ENCODE measurements around the gene CPD. TPM values are rescaled to one million over a fixed set of nuclear protein-coding genes. Genes with fewer than 3 reads are reported as not detected.
A peak's percentile ranks its signal among the peaks of the same experiment; 100 is the strongest.
"Not testable (repeated sequence)": the region's sequence is repeated elsewhere in the genome, so short reads cannot be mapped to it uniquely, and the experiment has no call there.

CPD gene
- total and polyA plus RNA-seq, 5 donors from 2014 or later: 6.5 to 40.2 (median 8.5) TPM

DNA sequence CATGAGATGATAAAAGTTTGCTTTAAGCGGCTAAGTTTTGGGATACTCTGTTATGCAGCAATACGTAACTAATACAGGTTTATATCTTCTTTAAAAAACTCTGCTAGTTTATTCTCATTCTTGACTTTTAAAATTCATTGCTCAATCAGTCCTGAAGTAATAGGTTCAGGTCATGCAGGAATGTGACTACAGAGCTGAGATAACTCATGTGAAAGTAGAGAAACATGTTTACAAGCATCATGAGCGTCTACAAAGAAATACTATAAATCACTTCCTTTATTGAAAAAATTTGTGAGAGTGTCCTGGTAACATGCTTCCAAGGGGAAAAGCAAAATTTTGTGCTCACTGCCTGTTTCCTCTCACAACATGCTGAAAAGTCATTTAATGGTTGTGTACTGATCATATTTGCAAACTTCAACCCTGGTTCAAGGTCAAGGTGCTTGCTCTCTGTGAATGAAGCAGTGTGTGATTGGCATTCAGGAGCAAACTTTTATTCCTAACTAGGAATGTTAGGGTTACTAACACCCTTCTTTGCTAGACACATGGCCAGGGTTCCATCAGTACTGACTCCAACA is 32.4 kb upstream of the CPD start:
- H3K36me3 ChIP-seq (ENCODE audit: control insufficient read depth, insufficient read depth, low read length): no peaks in the 10 kb centered on the region
- no peaks in the 10 kb centered on the region for H3K4me1 ChIP-seq (ENCODE audit: control insufficient read depth, insufficient read depth, low read length, poor library complexity, severe bottlenecking)
- no peak overlapping the region for H3K27ac Mint-ChIP-seq
- no peaks in the 10 kb centered on the region for H3K9me3 ChIP-seq (ENCODE audit: control insufficient read depth in 2 of 2, low read length in 2 of 2)
- peaks cover 5% of the 10 kb centered on the region for H3K27me3 Mint-ChIP-seq
- no peak overlapping the region for H3K27ac ChIP-seq (ENCODE audit: insufficient read depth, low read length, poor library complexity, severe bottlenecking)
- no peaks in the 10 kb centered on the region for H3K36me3 Mint-ChIP-seq
- H3K27me3 ChIP-seq (ENCODE audit: control insufficient read depth, insufficient read depth, low read length): no peaks in the 10 kb centered on the region
- no peak overlapping the region for H3K4me3 ChIP-seq (ENCODE audit: low read depth, low read length)
- no peaks in the 10 kb centered on the region for H3K4me1 Mint-ChIP-seq
- no peak for DNase-seq
- no peaks in the 10 kb centered on the region for H3K9me3 Mint-ChIP-seq
- ATAC-seq (ENCODE audit: low read depth in 2 of 2): no peak
- no peak overlapping the region for H3K4me3 Mint-ChIP-seq

DNA sequence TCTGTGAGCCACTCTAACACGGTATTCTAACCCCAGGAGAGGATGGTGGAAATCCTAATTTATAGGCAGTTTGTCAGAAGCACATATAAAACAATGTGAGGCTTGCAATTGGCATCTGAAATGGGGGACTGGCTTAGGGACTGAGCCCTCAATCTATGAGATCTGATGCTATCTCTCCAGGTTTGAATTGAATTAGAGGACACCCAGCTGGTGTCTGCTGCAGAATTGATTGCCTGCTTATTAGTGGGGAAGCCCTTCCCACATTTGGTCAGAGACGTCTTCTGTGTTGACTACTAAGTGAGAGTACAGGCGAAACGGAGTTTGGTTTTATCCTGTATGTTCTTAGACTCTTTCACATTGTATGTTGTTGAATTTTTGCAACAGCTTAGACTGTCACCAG is 31.2 kb upstream of the CPD start:
- peaks cover 0 to 3% (median 0%) of the 10 kb centered on the region in 7 donors for H3K9me3 Mint-ChIP-seq
- no peak overlapping the region for H3K4me3 ChIP-seq (ENCODE audit: low read depth, low read length)
- peaks cover 5% of the 10 kb centered on the region for H3K27me3 Mint-ChIP-seq

DNA sequence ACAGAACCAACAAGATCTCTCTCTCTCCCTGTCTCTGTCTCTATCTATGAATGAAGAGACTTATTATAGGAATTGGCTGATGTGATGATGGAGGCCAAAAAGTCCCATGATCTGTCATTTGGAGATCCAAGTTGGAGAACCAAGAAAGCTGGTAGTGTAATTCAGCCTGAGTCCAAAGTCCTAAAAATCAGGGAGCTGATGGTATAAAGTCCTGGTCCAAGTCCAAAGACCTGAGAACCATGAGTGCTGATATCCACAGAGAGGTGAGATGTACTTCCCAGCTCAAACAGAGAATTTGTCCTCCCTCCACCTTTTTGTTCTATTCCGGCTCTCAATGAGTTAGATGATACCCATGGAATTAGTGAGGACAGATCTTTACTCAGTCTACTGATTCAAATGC is 29.5 kb upstream of the CPD start:
- peaks cover 0 to 3% (median 0%) of the 10 kb centered on the region in 7 donors for H3K9me3 Mint-ChIP-seq
- no peaks in the 10 kb centered on the region for H3K36me3 Mint-ChIP-seq
- no peak overlapping the region for H3K4me3 ChIP-seq (ENCODE audit: low read depth, low read length)
- H3K27ac Mint-ChIP-seq: no peak overlapping the region
- no peaks in the 10 kb centered on the region for H3K27me3 ChIP-seq (ENCODE audit: control insufficient read depth, insufficient read depth, low read length)
- H3K4me1 Mint-ChIP-seq: peaks cover 0 to 2% (median 0%) of the 10 kb centered on the region in 4 donors
- H3K4me1 ChIP-seq (ENCODE audit: control insufficient read depth, insufficient read depth, low read length, poor library complexity, severe bottlenecking): no peaks in the 10 kb centered on the region
- DNase-seq (no peak), ATAC-seq (ENCODE audit: low read depth in 2 of 2) (no peak)
- no peak overlapping the region for H3K4me3 Mint-ChIP-seq
- no peaks in the 10 kb centered on the region for H3K9me3 ChIP-seq (ENCODE audit: control insufficient read depth in 2 of 2, low read length in 2 of 2)
- H3K36me3 ChIP-seq (ENCODE audit: control insufficient read depth, insufficient read depth, low read length): no peaks in the 10 kb centered on the region
- peaks cover 5% of the 10 kb centered on the region for H3K27me3 Mint-ChIP-seq
- no peak overlapping the region for H3K27ac ChIP-seq (ENCODE audit: insufficient read depth, low read length, poor library complexity, severe bottlenecking)

More for the DNA sequence above, 31.2 kb upstream of the CPD start:
- Mint-ChIP-seq H3K4me1 (no peaks in the 10 kb centered on the region), H3K4me3 (no peak overlapping the region), H3K27ac (no peak overlapping the region), H3K36me3 (no peaks in the 10 kb centered on the region)
- Histone ChIP-seq H3K9me3 (ENCODE audit: control insufficient read depth in 2 of 2, low read length in 2 of 2) (no peaks in the 10 kb centered on the region), H3K4me1 (ENCODE audit: control insufficient read depth, insufficient read depth, low read length, poor library complexity, severe bottlenecking) (no peaks in the 10 kb centered on the region), H3K27me3 (ENCODE audit: control insufficient read depth, insufficient read depth, low read length) (no peaks in the 10 kb centered on the region), H3K36me3 (ENCODE audit: control insufficient read depth, insufficient read depth, low read length) (no peaks in the 10 kb centered on the region), H3K27ac (ENCODE audit: insufficient read depth, low read length, poor library complexity, severe bottlenecking) (no peak overlapping the region)
- no peak for ATAC-seq (ENCODE audit: low read depth in 2 of 2)
- no peak for DNase-seq

DNA sequence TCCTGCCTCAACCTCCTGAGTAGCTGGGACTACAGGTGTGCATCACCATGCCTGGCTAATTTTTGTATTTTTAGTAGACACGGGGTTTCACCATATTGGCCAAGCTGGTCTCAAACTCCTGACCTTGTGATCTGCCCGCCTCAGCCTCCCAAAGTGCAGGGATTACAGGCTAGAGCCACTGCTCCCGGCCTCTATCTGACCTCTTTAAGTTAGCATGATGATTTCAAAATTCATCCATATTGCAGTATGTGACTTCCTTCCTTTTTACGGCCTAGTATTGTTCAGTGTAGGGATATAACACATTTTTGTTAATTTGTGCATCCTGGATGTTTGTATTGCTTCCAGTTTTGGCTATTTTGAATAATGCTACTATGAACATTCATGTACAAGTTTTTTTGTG is 27.5 kb upstream of the CPD start:
- H3K9me3 Mint-ChIP-seq; ATAC-seq (ENCODE audit: low read depth in 2 of 2): not testable (repeated sequence)

DNA sequence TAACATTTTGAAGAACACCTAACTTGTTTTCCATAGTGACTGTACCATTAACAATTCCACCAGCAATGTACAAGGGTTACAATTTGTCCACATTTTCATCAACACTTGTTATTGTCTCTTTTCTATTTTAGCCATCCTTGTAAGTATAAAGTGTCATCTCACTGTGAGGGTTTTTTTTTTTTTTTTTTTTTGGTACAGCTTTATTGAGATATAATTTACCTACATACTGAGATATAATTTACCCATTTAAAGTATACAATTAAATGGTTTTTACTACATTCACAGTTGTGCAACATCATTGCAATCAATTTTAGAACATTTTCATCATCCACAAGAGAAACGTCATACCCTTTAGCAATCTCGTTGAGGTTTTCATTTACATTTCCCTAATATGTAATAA is 27.0 kb upstream of the CPD start:
- Histone ChIP-seq H3K9me3 (ENCODE audit: control insufficient read depth in 2 of 2, low read length in 2 of 2) (no peaks in the 10 kb centered on the region), H3K4me3 (ENCODE audit: low read depth, low read length) (no peak overlapping the region), H3K27ac (ENCODE audit: insufficient read depth, low read length, poor library complexity, severe bottlenecking) (no peak overlapping the region), H3K4me1 (ENCODE audit: control insufficient read depth, insufficient read depth, low read length, poor library complexity, severe bottlenecking) (no peaks in the 10 kb centered on the region), H3K36me3 (ENCODE audit: control insufficient read depth, insufficient read depth, low read length) (no peaks in the 10 kb centered on the region), H3K27me3 (ENCODE audit: control insufficient read depth, insufficient read depth, low read length) (peaks cover 3% of the 10 kb centered on the region)
- Mint-ChIP-seq H3K4me3 (peak overlapping the region in 1 of 4 donors; percentile 55), H3K36me3 (no peaks in the 10 kb centered on the region), H3K4me1 (peaks cover 0 to 2% (median 0%) of the 10 kb centered on the region in 4 donors), H3K27me3 (peaks cover 11% of the 10 kb centered on the region), H3K27ac (no peak overlapping the region), H3K9me3 (peaks cover 0 to 3% (median 0%) of the 10 kb centered on the region in 7 donors)
- DNase-seq (no peak), ATAC-seq (ENCODE audit: low read depth in 2 of 2) (no peak)

More for the DNA sequence above, 27.5 kb upstream of the CPD start:
- H3K27ac ChIP-seq (ENCODE audit: insufficient read depth, low read length, poor library complexity, severe bottlenecking); H3K4me1 ChIP-seq (ENCODE audit: control insufficient read depth, insufficient read depth, low read length, poor library complexity, severe bottlenecking); H3K4me3 ChIP-seq (ENCODE audit: low read depth, low read length); H3K27ac Mint-ChIP-seq; H3K36me3 Mint-ChIP-seq; H3K27me3 Mint-ChIP-seq; H3K27me3 ChIP-seq (ENCODE audit: control insufficient read depth, insufficient read depth, low read length); H3K36me3 ChIP-seq (ENCODE audit: control insufficient read depth, insufficient read depth, low read length); DNase-seq; H3K4me1 Mint-ChIP-seq; H3K9me3 ChIP-seq (ENCODE audit: control insufficient read depth in 2 of 2, low read length in 2 of 2): not testable (repeated sequence)
- peak overlapping the region in 1 of 4 donors; percentile 55 for H3K4me3 Mint-ChIP-seq

DNA sequence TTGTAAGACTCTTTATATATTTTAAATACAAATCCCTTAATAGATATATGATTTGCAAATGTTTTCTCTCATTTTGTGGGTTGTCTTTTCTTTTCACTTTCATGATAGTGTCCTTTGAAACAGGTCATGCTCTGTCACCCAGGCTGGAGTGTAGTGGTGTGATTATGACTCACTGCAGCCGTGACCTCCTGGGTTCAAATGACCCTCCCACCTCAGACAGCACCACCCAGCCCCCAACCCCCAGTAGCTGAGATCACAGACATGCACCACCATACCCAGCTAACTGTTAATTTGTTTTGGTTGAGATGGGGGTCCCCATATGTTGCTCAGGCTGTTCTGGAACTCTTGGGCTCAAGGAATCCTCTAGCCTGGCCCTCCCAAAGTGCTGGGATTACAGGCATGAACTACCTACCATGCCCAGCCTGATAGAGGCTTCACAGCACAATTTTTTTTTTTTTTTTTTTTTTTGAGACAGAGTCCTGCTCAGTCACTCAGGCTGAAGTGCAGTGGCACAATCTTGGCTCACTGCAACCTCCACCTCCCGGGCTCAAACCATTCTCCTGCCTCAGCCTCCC is 26.4 kb upstream of the CPD start:
- H3K4me1 Mint-ChIP-seq: peaks cover 0 to 2% (median 0%) of the 10 kb centered on the region in 4 donors
- Histone ChIP-seq H3K9me3 (ENCODE audit: control insufficient read depth in 2 of 2, low read length in 2 of 2) (no peaks in the 10 kb centered on the region), H3K27me3 (ENCODE audit: control insufficient read depth, insufficient read depth, low read length) (peaks cover 3% of the 10 kb centered on the region), H3K27ac (ENCODE audit: insufficient read depth, low read length, poor library complexity, severe bottlenecking) (no peak overlapping the region), H3K4me3 (ENCODE audit: low read depth, low read length) (no peak overlapping the region), H3K4me1 (ENCODE audit: control insufficient read depth, insufficient read depth, low read length, poor library complexity, severe bottlenecking) (no peaks in the 10 kb centered on the region), H3K36me3 (ENCODE audit: control insufficient read depth, insufficient read depth, low read length) (no peaks in the 10 kb centered on the region)
- no peak overlapping the region for H3K4me3 Mint-ChIP-seq
- no peaks in the 10 kb centered on the region for H3K36me3 Mint-ChIP-seq
- ATAC-seq (ENCODE audit: low read depth in 2 of 2) (no peak), DNase-seq (no peak)
- H3K9me3 Mint-ChIP-seq: peaks cover 0 to 3% (median 0%) of the 10 kb centered on the region in 7 donors
- H3K27me3 Mint-ChIP-seq: peaks cover 11% of the 10 kb centered on the region
- H3K27ac Mint-ChIP-seq: no peak overlapping the region

DNA sequence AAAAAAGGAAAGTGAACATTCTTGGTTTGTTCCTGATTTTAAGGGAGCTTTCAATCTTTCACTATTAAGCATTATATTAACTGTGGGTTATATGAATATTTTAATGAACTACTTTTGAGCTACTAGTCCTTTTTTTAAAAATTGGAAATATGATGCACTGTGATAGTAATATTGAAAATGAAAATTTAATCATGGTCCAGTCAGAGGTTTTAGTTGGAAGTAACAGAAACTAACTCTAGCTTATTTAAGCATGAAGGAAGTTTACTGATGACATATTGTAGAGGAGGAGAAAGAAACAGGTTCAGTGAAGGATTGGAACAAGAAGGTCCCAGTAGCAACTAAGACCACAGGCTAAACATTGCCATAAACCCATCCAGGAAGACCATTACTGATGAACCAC is 24.0 kb upstream of the CPD start:
- Mint-ChIP-seq H3K4me1 (peaks cover 0 to 2% (median 0%) of the 10 kb centered on the region in 4 donors), H3K36me3 (no peaks in the 10 kb centered on the region), H3K27ac (no peak overlapping the region), H3K9me3 (peaks cover 0 to 3% (median 0%) of the 10 kb centered on the region in 7 donors), H3K4me3 (no peak overlapping the region), H3K27me3 (peaks cover 6% of the 10 kb centered on the region)
- no peaks in the 10 kb centered on the region for H3K9me3 ChIP-seq (ENCODE audit: control insufficient read depth in 2 of 2, low read length in 2 of 2)
- H3K4me1 ChIP-seq (ENCODE audit: control insufficient read depth, insufficient read depth, low read length, poor library complexity, severe bottlenecking): no peaks in the 10 kb centered on the region
- ATAC-seq (ENCODE audit: low read depth in 2 of 2): no peak
- peaks cover 3% of the 10 kb centered on the region for H3K27me3 ChIP-seq (ENCODE audit: control insufficient read depth, insufficient read depth, low read length)
- no peaks in the 10 kb centered on the region for H3K36me3 ChIP-seq (ENCODE audit: control insufficient read depth, insufficient read depth, low read length)
- no peak overlapping the region for H3K4me3 ChIP-seq (ENCODE audit: low read depth, low read length)
- no peak overlapping the region for H3K27ac ChIP-seq (ENCODE audit: insufficient read depth, low read length, poor library complexity, severe bottlenecking)
- DNase-seq: no peak

DNA sequence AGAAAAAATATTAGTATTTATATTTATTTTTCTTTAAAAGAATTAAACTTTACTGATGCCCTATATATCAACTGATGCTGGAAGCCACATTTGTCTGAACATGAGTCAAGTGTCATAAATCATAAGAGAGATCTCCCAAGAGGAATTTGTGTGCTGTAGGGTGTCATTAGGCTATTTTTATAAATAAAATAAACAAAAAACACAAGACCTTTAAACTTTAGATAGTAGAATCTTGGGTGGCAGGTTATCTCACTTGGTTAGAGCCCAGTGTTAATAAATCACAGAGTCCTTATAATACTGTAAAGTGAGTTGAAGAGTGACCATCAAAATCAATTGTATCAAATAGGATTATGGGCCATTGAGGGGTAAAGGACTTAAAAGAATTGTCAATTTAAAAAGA is 21.3 kb upstream of the CPD start:
- Histone ChIP-seq H3K36me3 (ENCODE audit: control insufficient read depth, insufficient read depth, low read length) (no peaks in the 10 kb centered on the region), H3K4me3 (ENCODE audit: low read depth, low read length) (no peak overlapping the region), H3K27ac (ENCODE audit: insufficient read depth, low read length, poor library complexity, severe bottlenecking) (no peak overlapping the region), H3K9me3 (ENCODE audit: control insufficient read depth in 2 of 2, low read length in 2 of 2) (peaks cover 3 to 7% of the 10 kb centered on the region in 2 experiments), H3K4me1 (ENCODE audit: control insufficient read depth, insufficient read depth, low read length, poor library complexity, severe bottlenecking) (no peaks in the 10 kb centered on the region), H3K27me3 (ENCODE audit: control insufficient read depth, insufficient read depth, low read length) (peaks cover 3% of the 10 kb centered on the region)
- Mint-ChIP-seq H3K27me3 (peaks cover 6% of the 10 kb centered on the region), H3K36me3 (no peaks in the 10 kb centered on the region), H3K9me3 (peaks cover 0 to 7% (median 4%) of the 10 kb centered on the region in 7 donors), H3K4me1 (peaks cover 0 to 4% (median 1%) of the 10 kb centered on the region in 4 donors), H3K27ac (no peak overlapping the region), H3K4me3 (no peak overlapping the region)
- ATAC-seq (ENCODE audit: low read depth in 2 of 2): no peak
- no peak for DNase-seq

All from CD4-positive, CD25-positive, alpha-beta regulatory T cell (primary cell).